ENCODE results near the gene PDE6B. TPM values are rescaled to one million over a fixed set of nuclear protein-coding genes. Genes with fewer than 3 reads are reported as not detected.

The PDE6B gene
- total RNA-seq, 1 experiment from 2014 or later = 10.8 TPM

GRCh38 chr4:666822-667544 lies 41.6 kb downstream of the PDE6B start:
- H3K56ac ChIP-seq (ENCODE audit: insufficient read length, low read depth, low read length) = no peak overlapping the region
- no peak overlapping the region for H2BK120ac ChIP-seq (ENCODE audit: low read depth, low read length, poor library complexity, severe bottlenecking)
- no peak overlapping the region for H4K8ac ChIP-seq (replicated peaks; ENCODE audit: insufficient read length, low read depth, low read length)
- H3K4me1 Mint-ChIP-seq = peaks cover 0 to 3% of the 10 kb centered on the region in 2 experiments; a peak in 1 of 4 replicates
- H3K4me3 Mint-ChIP-seq = no peak overlapping the region
- TF ChIP-seq CTCF (conservative IDR thresholded peaks at IDR 0.05) = no peak
- no peak overlapping the region for H3K4ac ChIP-seq (ENCODE audit: low read depth, low read length)
- H2BK15ac ChIP-seq (ENCODE audit: low read depth, low read length) = no peak overlapping the region
- no peak overlapping the region for H2AK5ac ChIP-seq (ENCODE audit: insufficient read length, low read length)
- H3K79me2 ChIP-seq (ENCODE audit: insufficient read depth, low read length) = no peaks in the 10 kb centered on the region
- no peaks in the 10 kb centered on the region; the same call in 1 of the 2 replicates for H3K27me3 Mint-ChIP-seq (ENCODE audit: low read depth)
- no peaks in the 10 kb centered on the region for H3K4me1 ChIP-seq (ENCODE audit: insufficient read depth, low read length)
- H3K23ac ChIP-seq (ENCODE audit: insufficient read length, low read depth, low read length) = no peak overlapping the region
- no peaks in the 10 kb centered on the region for H3K27me3 ChIP-seq (ENCODE audit: insufficient read depth, low read length)
- H3T11ph ChIP-seq (ENCODE audit: low read length) = no peak overlapping the region
- no peak overlapping the region for H3K27ac Mint-ChIP-seq
- no peak overlapping the region for H3K18ac ChIP-seq (ENCODE audit: insufficient read length, low read depth, low read length)
- H2AFZ ChIP-seq (ENCODE audit: low read length) = no peak overlapping the region
- no peaks in the 10 kb centered on the region for H3K79me1 ChIP-seq (ENCODE audit: insufficient read depth, low read depth, low read length, poor library complexity, severe bottlenecking)
- no peak for DNase-seq
- H4K20me1 ChIP-seq (ENCODE audit: control insufficient read depth, insufficient read depth, insufficient read length) = no peaks in the 10 kb centered on the region
- H3K9ac ChIP-seq (ENCODE audit: extremely low read depth, insufficient read length, low read length) = no peak overlapping the region
- peaks cover 2% of the 10 kb centered on the region for H3K23me2 ChIP-seq (ENCODE audit: insufficient read length, low read depth, low read length, poor library complexity, severe bottlenecking)
- no CpG with 5 or more reads among the region's 28 CpGs for WGBS (ENCODE audit: extremely low coverage, insufficient read length, low lambda C conversion rate)
- H3K9me3 Mint-ChIP-seq = no peaks in the 10 kb centered on the region
- peaks cover 10 to 15% (median 13%) of the 10 kb centered on the region in 3 experiments; a peak in 6 of 7 replicates for H3K36me3 Mint-ChIP-seq (ENCODE audit: insufficient read depth in 1 of 3, low read depth in 3 of 3)
- no peak overlapping the region for H2BK12ac ChIP-seq (ENCODE audit: insufficient read length, low read depth, low read length)
- H4K5ac ChIP-seq (ENCODE audit: insufficient read length, low read depth, low read length) = no peak overlapping the region
- H3K14ac ChIP-seq (ENCODE audit: insufficient read depth, low read length) = no peak overlapping the region
- H2BK20ac ChIP-seq (ENCODE audit: low read depth, low read length, poor library complexity, severe bottlenecking) = no peak overlapping the region
- H2BK5ac ChIP-seq (ENCODE audit: insufficient read length, low read length) = no peak overlapping the region
- no peak overlapping the region for H3K4me2 ChIP-seq (ENCODE audit: insufficient read depth, insufficient read length, low read length)
- H3K9me3 ChIP-seq (ENCODE audit: control insufficient read depth, low read depth, low read length) = no peaks in the 10 kb centered on the region
- H3K27ac ChIP-seq (ENCODE audit: insufficient read length, low read depth, low read length) = no peak overlapping the region
- no peak overlapping the region for H4K91ac ChIP-seq (ENCODE audit: insufficient read length, low read depth, low read length)

All from H9 (cell line).